Heart left ventricle (tissue), 13 donors: Measurements from ENCODE around the gene UMODL1.

Experiments used
- CTCF ChIP-seq, 12 donors: fragments of 200-600 bp; sonication (generic) in 4 of 12; IDR thresholded peaks; one replicate each; pipeline versions ENCODE4 v1.5.0 to v1.8.0; 2018 to 2022; ENCODE audit warnings: antibody characterized with exemption in 12 of 12, mild to moderate bottlenecking in 5 of 12
- POLR2A ChIP-seq, 2 donors: fragments of 450-650 bp; IDR thresholded peaks; one replicate each; pipeline ENCODE4 v1.6.1; 2017; ENCODE audit warnings: antibody characterized with exemption in 2 of 2, mild to moderate bottlenecking in 2 of 2, moderate library complexity in 2 of 2
- donor health status: ischemic (EF 13 %, LVEDD 7.1; RV severe dilation, severe dysfunction).
- donor health status: DM: no; HTN: yes; CAD: no.
- donor health status: DM: no; HTN: no; CAD: no.
- donor health status: ischemic (EF 25% LVEDD 6.9; RV normal size, moderate dysfunction).
- donor health status: ischemic (EF 25% LVEDD 5.7; RV mildly dilated, moderate dysfunction).
- donor health status: ischemic (EF 35%, LVEDD 5.7; RV mildly dilated, moderate dysfunction).
- donor health status: nonischemic (EF 11% LVEDD 7.7; RV severe dilation, severe dysfunction).
- donor health status: DM: yes; HTN: yes; CAD: no.
- donor health status: PGD.
- donor health status: ischemic (EF 29% LVEDD 5.4; RV normal size, mild dysfunction).
- donor health status: nonischemic (EF 23%, LVEDD 6.1; RV moderate dilation, normal function).

DNA sequence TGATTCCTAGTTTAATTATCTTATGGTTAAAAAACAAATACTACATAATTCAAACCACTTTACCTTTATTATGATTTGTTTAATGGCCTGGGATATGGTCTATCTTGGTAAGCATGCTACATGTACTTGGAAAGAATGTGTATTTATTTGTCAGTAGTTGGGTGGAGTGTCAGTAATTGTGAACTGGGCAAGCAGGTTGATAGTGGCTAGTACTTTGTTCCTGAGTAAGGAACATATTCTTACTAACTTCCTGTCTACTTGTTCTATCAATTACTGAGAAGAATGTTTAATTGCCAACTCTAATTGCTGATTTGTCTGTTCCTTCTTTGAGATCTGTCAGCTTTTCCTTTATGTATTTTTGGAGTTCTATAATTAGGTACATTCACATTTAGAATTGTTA lies 98.6 kb downstream of the UMODL1 start:
- no peak for TF ChIP-seq CTCF (IDR thresholded peaks at IDR 0.05)
- TF ChIP-seq POLR2A (IDR thresholded peaks at IDR 0.05): no peak
